Naive thymus-derived CD4-positive, alpha-beta T cell (primary cell): ENCODE data around the gene PLPPR5. TPM values are rescaled to one million over a fixed set of nuclear protein-coding genes. Genes with fewer than 3 reads are reported as not detected.

Experiments
- ATAC-seq: fragments of 150-1000 bp; cut with Tn5 transposase; 2 replicates; pipeline ENCODE4 v1.10.0; 2021; ENCODE audit warnings: mild to moderate bottlenecking, moderate library complexity
- CTCF ChIA-PET: fragments of 350-600 bp; sonication (Branson Sonifier 250); formaldehyde crosslinking; loops from one replicate; lab custom pipeline; 2021; ENCODE audit warnings: antibody characterized with exemption; lab: Charles Lee
- POLR2A ChIA-PET: fragments of 350-600 bp; sonication (Branson Sonifier 250); formaldehyde crosslinking; loops from one replicate; lab custom pipeline; 2021; ENCODE audit warnings: antibody characterized with exemption, inconsistent platforms; lab: Charles Lee
- DNase-seq, 9 donors: peaks; one replicate each; pipeline versions ENCODE4 v3.0.0 to v3.0.0-alpha.2; 2020 to 2022; ENCODE audit warnings: mixed read lengths in 1 of 9
- H3K27ac ChIP-seq: one replicate; pipeline ENCODE4 v1.7.0; 2013; ENCODE audit warnings: mild to moderate bottlenecking, low read depth, low read length, moderate library complexity
- H3K27me3 ChIP-seq, 2 donors: one replicate each; pipeline ENCODE4 v1.7.0; 2013; ENCODE audit warnings: low read length in 2 of 2, mild to moderate bottlenecking in 2 of 2, moderate library complexity in 2 of 2; ENCODE audit not compliant: control insufficient read depth in 2 of 2, insufficient read depth in 2 of 2
- H3K36me3 ChIP-seq, 3 experiments: 1 replicate in 2 of 3; 2 replicates in 1 of 3; pipeline ENCODE4 v1.7.0; 2013; ENCODE audit warnings: low read length in 3 of 3, mild to moderate bottlenecking in 3 of 3, moderate library complexity in 1 of 3; ENCODE audit not compliant: insufficient read depth in 3 of 3, control insufficient read depth in 2 of 3
- H3K4me1 ChIP-seq, 2 donors: one replicate each; pipeline ENCODE4 v1.7.0; 2013; ENCODE audit warnings: low read length in 2 of 2, mild to moderate bottlenecking in 2 of 2, moderate library complexity in 1 of 2; ENCODE audit not compliant: control insufficient read depth in 2 of 2, insufficient read depth in 2 of 2
- H3K4me3 ChIP-seq: 2 replicates; pipeline ENCODE4 v1.7.0; 2013; ENCODE audit warnings: mild to moderate bottlenecking, low read length
- H3K9me3 ChIP-seq, 3 experiments: 1 replicate in 2 of 3; 2 replicates in 1 of 3; pipeline ENCODE4 v1.7.0; 2013; ENCODE audit warnings: low read length in 3 of 3; ENCODE audit not compliant: control insufficient read depth in 2 of 3
- H3K27ac Mint-ChIP-seq, 9 donors: one replicate each; pipeline ENCODE4 v1.8.0; 2020 to 2022; ENCODE audit warnings: mixed read lengths in 9 of 9, mild to moderate bottlenecking in 8 of 9, moderate library complexity in 5 of 9, inconsistent platforms in 2 of 9
- H3K27me3 Mint-ChIP-seq, 5 donors: one replicate each; pipeline ENCODE4 v1.8.0; 2021 to 2022; ENCODE audit warnings: mixed read lengths in 5 of 5, mild to moderate bottlenecking in 1 of 5
- H3K36me3 Mint-ChIP-seq, 5 donors: one replicate each; pipeline ENCODE4 v1.8.0; 2020 to 2022; ENCODE audit warnings: mixed read lengths in 5 of 5, mild to moderate bottlenecking in 3 of 5, inconsistent platforms in 1 of 5
- H3K4me1 Mint-ChIP-seq, 7 donors: one replicate each; pipeline ENCODE4 v1.8.0; 2020 to 2022; ENCODE audit warnings: mixed read lengths in 7 of 7, mild to moderate bottlenecking in 3 of 7, inconsistent platforms in 1 of 7
- H3K4me3 Mint-ChIP-seq, 10 donors: one replicate each; pipeline ENCODE4 v1.8.0; 2020 to 2022; ENCODE audit warnings: mild to moderate bottlenecking in 10 of 10, mixed read lengths in 10 of 10, moderate library complexity in 6 of 10, inconsistent platforms in 2 of 10
- H3K9me3 Mint-ChIP-seq, 11 donors: one replicate each; pipeline ENCODE4 v1.8.0; 2020 to 2022; ENCODE audit warnings: mixed read lengths in 11 of 11, mild to moderate bottlenecking in 4 of 11, inconsistent platforms in 1 of 11, moderate library complexity in 1 of 11
- intact Hi-C, 2 donors: fragments of 100-400 bp; cut with micrococcal nuclease; formaldehyde crosslinking; loops; one replicate each; pipeline ENCODE4 v1.15.1; 2023
- polyA plus RNA-seq, 2 donors: library from polyadenylated mRNA; unstranded; fragments of 300-500 nt; fragmentation: Illumina TruSeq; gene quantifications; one replicate each; pipeline ENCODE4 v1.2.3, GENCODE V29; 2021
- total RNA-seq, 6 experiments: library from RNA in 5 of 6; stranded (reverse) in 5 of 6; gene quantifications; 1 replicate in 5 of 6; 2 replicates in 1 of 6; pipeline ENCODE4 v1.2.3 and lab custom pipeline; 2021 to 2026

The PLPPR5 gene
- total and polyA plus RNA-seq, 7 experiments from 2014 or later = not detected

DNA sequence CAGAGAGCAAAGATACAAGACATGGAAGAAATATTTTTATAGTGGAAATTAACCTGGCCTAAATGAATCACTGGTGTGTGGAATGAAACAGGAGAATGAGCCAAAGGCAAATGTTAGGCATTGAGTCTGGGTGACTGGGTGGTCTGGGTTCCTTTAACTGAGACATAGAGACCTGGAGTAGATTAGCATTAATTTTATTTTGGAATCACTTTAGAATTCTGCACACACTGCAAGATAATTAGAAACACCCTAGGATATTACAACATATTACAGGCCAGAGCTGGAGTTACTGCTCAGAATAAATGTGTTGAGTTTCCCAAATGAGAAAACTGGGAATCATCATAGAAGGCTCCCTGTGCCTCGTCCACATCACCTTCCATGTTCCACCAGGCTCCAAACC is 85.5 kb downstream of the PLPPR5 start:
- H3K27me3 Mint-ChIP-seq = peaks cover 0 to 5% (median 0%) of the 10 kb centered on the region in 5 donors
- no peaks in the 10 kb centered on the region for H3K27me3 ChIP-seq
- ATAC-seq = no peak
- no peaks in the 10 kb centered on the region for H3K36me3 ChIP-seq
- peaks cover 0 to 13% (median 9%) of the 10 kb centered on the region in 7 donors for H3K4me1 Mint-ChIP-seq
- H3K27ac ChIP-seq = no peak overlapping the region
- H3K4me1 ChIP-seq = no peaks in the 10 kb centered on the region
- ChIA-PET POLR2A (no interaction called here), CTCF (no interaction called here)
- no peaks in the 10 kb centered on the region for H3K9me3 ChIP-seq
- H3K4me3 Mint-ChIP-seq = no peak overlapping the region
- peak overlapping the region in 1 of 9 donors; percentile 5 for H3K27ac Mint-ChIP-seq
- peaks cover 0 to 4% (median 0%) of the 10 kb centered on the region in 5 donors for H3K36me3 Mint-ChIP-seq
- H3K9me3 Mint-ChIP-seq = peaks cover 0 to 1% (median 0%) of the 10 kb centered on the region in 11 donors
- no peak overlapping the region for H3K4me3 ChIP-seq
- no peak for DNase-seq
- intact Hi-C loops = no loop called here

DNA sequence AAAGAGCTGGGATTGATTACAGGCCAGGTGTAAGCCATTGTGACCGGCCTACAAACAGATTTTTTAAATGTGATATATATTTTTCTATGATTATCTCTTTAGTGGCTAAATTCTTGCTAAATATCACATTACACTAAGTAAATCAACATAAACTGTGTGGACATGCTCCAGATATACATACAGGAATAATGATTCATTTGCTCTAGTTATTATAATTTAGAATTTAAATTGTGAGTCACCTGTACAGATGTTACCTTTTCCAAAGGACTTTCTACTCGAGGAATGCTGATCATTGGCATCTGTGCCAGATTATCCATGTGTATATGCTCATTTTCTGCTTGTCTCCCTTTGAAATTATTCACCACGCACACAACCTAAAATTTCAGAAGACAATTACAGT is 90.1 kb downstream of the PLPPR5 start:
- H3K36me3 Mint-ChIP-seq = peaks cover 0 to 4% (median 0%) of the 10 kb centered on the region in 5 donors
- H3K27me3 Mint-ChIP-seq = peaks cover 0 to 5% (median 0%) of the 10 kb centered on the region in 5 donors
- H3K4me3 Mint-ChIP-seq = no peak overlapping the region
- peaks cover 0 to 4% (median 0%) of the 10 kb centered on the region in 11 donors for H3K9me3 Mint-ChIP-seq
- H3K9me3 ChIP-seq = no peaks in the 10 kb centered on the region
- no peaks in the 10 kb centered on the region for H3K4me1 ChIP-seq
- POLR2A ChIA-PET = no interaction called here
- no peaks in the 10 kb centered on the region for H3K36me3 ChIP-seq
- CTCF ChIA-PET = no interaction called here
- DNase-seq = no peak
- peaks cover 0 to 6% (median 3%) of the 10 kb centered on the region in 7 donors for H3K4me1 Mint-ChIP-seq
- ATAC-seq = no peak
- no peak overlapping the region for H3K4me3 ChIP-seq
- H3K27ac Mint-ChIP-seq = no peak overlapping the region
- intact Hi-C loops = no loop called here
- H3K27me3 ChIP-seq = no peaks in the 10 kb centered on the region
- no peak overlapping the region for H3K27ac ChIP-seq

DNA sequence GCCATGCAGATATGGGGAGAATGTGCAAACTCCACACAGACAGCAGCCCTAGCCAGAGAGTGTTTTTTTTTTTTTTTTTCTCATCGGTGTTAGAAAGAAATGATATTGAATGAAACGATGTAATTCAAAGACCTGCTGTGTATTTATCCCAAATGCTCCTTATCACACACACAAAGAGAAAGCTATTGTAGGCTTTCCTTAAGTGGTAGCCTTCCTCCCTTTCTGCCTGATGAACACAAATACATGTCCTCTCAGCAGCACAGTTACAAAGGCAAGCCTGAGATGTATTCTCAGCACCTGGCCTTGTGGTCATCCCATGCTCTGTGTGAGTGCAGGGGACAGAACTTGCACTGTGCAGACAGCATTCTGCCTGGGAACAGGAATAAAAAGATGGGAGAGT is 93.8 kb downstream of the PLPPR5 start:
- ATAC-seq = no peak
- H3K27me3 ChIP-seq = no peaks in the 10 kb centered on the region
- H3K9me3 ChIP-seq = no peaks in the 10 kb centered on the region
- Mint-ChIP-seq H3K4me1 (no peaks in the 10 kb centered on the region), H3K27me3 (no peaks in the 10 kb centered on the region), H3K27ac (peak overlapping the region in 1 of 9 donors; percentile 31), H3K9me3 (peaks cover 0 to 4% (median 0%) of the 10 kb centered on the region in 11 donors), H3K36me3 (no peaks in the 10 kb centered on the region), H3K4me3 (no peak overlapping the region)
- intact Hi-C loops = no loop called here
- no peaks in the 10 kb centered on the region for H3K36me3 ChIP-seq
- no peak for DNase-seq
- POLR2A ChIA-PET = interaction anchor here (0.6 kb wide), 2 partner anchors 23 to 113 kb away, joined by 3 read pairs; no protein-coding TSS in a partner anchor
- CTCF ChIA-PET = interaction anchor here (0.7 kb wide), 1 partner anchor 15 kb away, joined by 4 read pairs; no protein-coding TSS in a partner anchor
- no peaks in the 10 kb centered on the region for H3K4me1 ChIP-seq
- no peak overlapping the region for H3K4me3 ChIP-seq
- no peak overlapping the region for H3K27ac ChIP-seq

DNA sequence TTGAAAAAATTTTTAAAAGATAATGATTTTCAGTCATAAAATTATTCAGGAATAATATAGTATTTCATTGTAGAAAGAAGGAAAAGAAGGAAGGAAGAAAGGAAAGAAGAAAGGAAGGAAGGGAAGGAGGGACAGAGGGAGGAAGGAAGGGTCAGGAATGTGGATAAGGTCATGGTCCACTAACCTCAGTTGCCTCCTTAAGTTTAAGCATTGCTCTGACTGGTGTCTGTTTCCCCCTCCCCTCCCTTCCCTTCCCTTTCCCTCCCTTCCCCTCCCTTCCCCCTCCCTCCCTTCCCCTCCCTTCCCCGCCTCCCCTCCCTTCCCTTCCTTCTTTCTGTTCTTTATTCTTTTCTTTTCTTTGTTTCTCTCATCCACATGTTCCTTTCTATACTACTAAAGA is 95.7 kb downstream of the PLPPR5 start:
- Mint-ChIP-seq H3K27ac (no peak overlapping the region), H3K4me3 (no peak overlapping the region), H3K27me3 (no peaks in the 10 kb centered on the region), H3K4me1 (peaks cover 0 to 3% (median 0%) of the 10 kb centered on the region in 7 donors), H3K36me3 (no peaks in the 10 kb centered on the region), H3K9me3 (peaks cover 0 to 4% (median 0%) of the 10 kb centered on the region in 11 donors)
- no peak for ATAC-seq
- Histone ChIP-seq H3K36me3 (no peaks in the 10 kb centered on the region), H3K27me3 (no peaks in the 10 kb centered on the region), H3K4me1 (no peaks in the 10 kb centered on the region), H3K27ac (no peak overlapping the region), H3K4me3 (no peak overlapping the region), H3K9me3 (no peaks in the 10 kb centered on the region)
- intact Hi-C loops = no loop called here
- DNase-seq = no peak
- POLR2A ChIA-PET = no interaction called here
- CTCF ChIA-PET = no interaction called here

DNA sequence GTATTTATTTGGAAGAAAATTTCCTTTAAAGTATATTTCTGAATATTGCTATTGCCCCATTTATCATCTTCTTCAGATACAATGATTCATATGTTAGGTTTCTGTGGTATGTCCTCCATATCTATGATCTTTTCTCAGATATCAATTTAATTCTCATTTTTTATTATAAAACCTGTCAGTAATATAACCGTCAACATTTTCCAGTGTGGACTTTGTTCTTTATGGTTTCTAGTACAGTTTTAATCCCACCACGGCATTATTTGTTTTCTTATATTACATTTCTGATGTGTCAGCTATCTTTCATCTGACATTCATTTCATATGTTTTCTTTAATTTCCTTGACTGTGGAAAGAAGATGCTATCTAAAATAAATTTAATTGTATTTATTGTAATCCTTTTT is 97.9 kb downstream of the PLPPR5 start:
- no peak overlapping the region for H3K4me3 Mint-ChIP-seq
- H3K27ac Mint-ChIP-seq = no peak overlapping the region
- ATAC-seq (no peak), DNase-seq (no peak)
- H3K27me3 Mint-ChIP-seq = no peaks in the 10 kb centered on the region
- no peaks in the 10 kb centered on the region for H3K36me3 Mint-ChIP-seq
- Histone ChIP-seq H3K27me3 (no peaks in the 10 kb centered on the region), H3K9me3 (no peaks in the 10 kb centered on the region), H3K4me3 (no peak overlapping the region), H3K27ac (no peak overlapping the region), H3K4me1 (no peaks in the 10 kb centered on the region), H3K36me3 (no peaks in the 10 kb centered on the region)
- H3K9me3 Mint-ChIP-seq = peaks cover 0 to 4% (median 0%) of the 10 kb centered on the region in 11 donors
- CTCF ChIA-PET = no interaction called here
- POLR2A ChIA-PET = no interaction called here
- peaks cover 0 to 9% (median 0%) of the 10 kb centered on the region in 7 donors for H3K4me1 Mint-ChIP-seq
- intact Hi-C loops = no loop called here

DNA sequence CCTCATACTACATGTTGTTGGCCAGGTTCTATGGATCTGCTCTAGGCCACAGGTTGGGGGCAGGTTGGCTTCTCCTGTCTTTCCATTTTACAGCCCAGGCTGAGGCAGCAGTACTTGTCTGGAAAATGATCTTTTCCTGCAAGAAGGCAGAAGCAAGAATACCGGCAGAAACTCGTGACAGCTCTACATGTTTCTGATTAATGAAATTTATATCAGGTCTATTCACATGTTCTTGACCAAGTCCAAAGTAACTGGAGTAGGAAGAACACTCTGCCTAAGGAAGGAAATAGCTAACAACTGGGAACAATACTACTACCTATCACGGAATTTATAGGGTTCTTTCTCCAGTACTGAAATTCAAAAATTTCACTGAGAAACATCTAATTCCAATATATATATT is 98.3 kb downstream of the PLPPR5 start:
- no peak overlapping the region for H3K27ac Mint-ChIP-seq
- intact Hi-C loops = no loop called here
- no peak overlapping the region for H3K4me3 Mint-ChIP-seq
- H3K4me1 Mint-ChIP-seq = peaks cover 0 to 9% (median 0%) of the 10 kb centered on the region in 7 donors
- Histone ChIP-seq H3K27me3 (no peaks in the 10 kb centered on the region), H3K4me3 (no peak overlapping the region), H3K36me3 (no peaks in the 10 kb centered on the region), H3K27ac (no peak overlapping the region), H3K4me1 (no peaks in the 10 kb centered on the region), H3K9me3 (no peaks in the 10 kb centered on the region)
- ATAC-seq (no peak), DNase-seq (no peak)
- no peaks in the 10 kb centered on the region for H3K27me3 Mint-ChIP-seq
- ChIA-PET POLR2A (no interaction called here), CTCF (no interaction called here)
- peaks cover 0 to 4% (median 0%) of the 10 kb centered on the region in 11 donors for H3K9me3 Mint-ChIP-seq
- no peaks in the 10 kb centered on the region for H3K36me3 Mint-ChIP-seq

DNA sequence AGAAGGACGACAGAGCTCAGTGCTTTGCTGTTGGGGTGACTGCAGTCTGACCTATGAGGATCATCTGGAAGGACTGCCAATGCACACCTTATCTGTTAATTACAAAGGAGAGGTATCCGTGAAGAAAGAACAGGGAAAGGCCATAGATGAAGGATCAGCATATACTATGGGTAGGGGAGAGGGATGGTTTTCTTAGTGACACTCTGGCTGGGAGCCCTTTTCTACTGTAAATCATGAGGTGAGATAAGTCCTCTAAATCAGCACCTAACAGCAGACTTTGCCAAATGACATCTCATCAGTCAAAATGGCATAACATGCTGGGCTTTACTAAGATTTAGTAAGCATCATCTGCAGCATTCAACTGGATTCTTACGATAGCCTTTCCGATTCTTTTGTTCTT is 100.0 kb downstream of the PLPPR5 start:
- ATAC-seq (no peak), DNase-seq (no peak)
- Histone ChIP-seq H3K4me3 (no peak overlapping the region), H3K4me1 (no peaks in the 10 kb centered on the region), H3K36me3 (no peaks in the 10 kb centered on the region), H3K27ac (no peak overlapping the region), H3K27me3 (no peaks in the 10 kb centered on the region), H3K9me3 (no peaks in the 10 kb centered on the region)
- Mint-ChIP-seq H3K4me1 (peaks cover 0 to 11% (median 0%) of the 10 kb centered on the region in 7 donors), H3K9me3 (peaks cover 0 to 7% (median 0%) of the 10 kb centered on the region in 11 donors), H3K36me3 (peaks cover 0 to 5% (median 0%) of the 10 kb centered on the region in 5 donors), H3K27me3 (no peaks in the 10 kb centered on the region), H3K4me3 (no peak overlapping the region), H3K27ac (no peak overlapping the region)
- POLR2A ChIA-PET = interaction anchor here (0.6 kb wide), 1 partner anchor 1996 kb away, joined by 4 read pairs; no protein-coding TSS in a partner anchor
- intact Hi-C loops = no loop called here
- CTCF ChIA-PET = no interaction called here
